Liver (tissue), 9 donors: ENCODE measurements around the gene SLC1A2. TPM values are rescaled to one million over a fixed set of nuclear protein-coding genes. Genes with fewer than 3 reads are reported as not detected.

Experiments used
- DNase-seq: peaks from one replicate; pipeline ENCODE4 v3.0.0-alpha.2; 2017; ENCODE audit warnings: low spot score
- H3K27ac ChIP-seq, 2 donors: one replicate each; pipeline ENCODE4 v1.7.0; 2013; ENCODE audit warnings: inconsistent platforms in 2 of 2, low read length in 2 of 2, control low read depth in 1 of 2, low read depth in 1 of 2, mild to moderate bottlenecking in 1 of 2
- H3K27me3 ChIP-seq, 4 donors: one replicate each; pipeline versions ENCODE4 v1.6.1 to v1.7.0; 2013; ENCODE audit warnings: low read length in 3 of 4, inconsistent platforms in 1 of 4, mild to moderate bottlenecking in 1 of 4, moderate library complexity in 1 of 4; ENCODE audit not compliant: control insufficient read depth in 4 of 4, insufficient read depth in 4 of 4
- H3K36me3 ChIP-seq, 4 donors: one replicate each; pipeline versions ENCODE4 v1.6.1 to v1.7.0; 2013; ENCODE audit warnings: low read length in 3 of 4, mild to moderate bottlenecking in 3 of 4, low read depth in 1 of 4, moderate library complexity in 1 of 4; ENCODE audit not compliant: control insufficient read depth in 4 of 4, insufficient read depth in 3 of 4
- H3K4me1 ChIP-seq, 4 donors: one replicate each; pipeline versions ENCODE4 v1.6.1 to v1.7.0; 2013; ENCODE audit warnings: low read length in 3 of 4, mild to moderate bottlenecking in 3 of 4, moderate library complexity in 1 of 4; ENCODE audit not compliant: control insufficient read depth in 4 of 4, insufficient read depth in 4 of 4
- H3K4me3 ChIP-seq, 3 donors: one replicate each; pipeline versions ENCODE4 v1.6.1 to v1.7.0; 2013; ENCODE audit warnings: low read length in 3 of 3, control low read depth in 1 of 3, low read depth in 1 of 3, mild to moderate bottlenecking in 1 of 3
- H3K9ac ChIP-seq, 2 donors: one replicate each; pipeline ENCODE4 v1.7.0; 2013; ENCODE audit warnings: low read length in 2 of 2, mild to moderate bottlenecking in 2 of 2, moderate library complexity in 2 of 2, control low read depth in 1 of 2, low read depth in 1 of 2
- H3K9me3 ChIP-seq, 4 donors: one replicate each; pipeline versions ENCODE4 v1.6.1 to v1.7.0; 2013; ENCODE audit warnings: low read length in 3 of 4; ENCODE audit not compliant: control insufficient read depth in 4 of 4
- ATF3 ChIP-seq: IDR thresholded peaks from 2 replicates; pipeline ENCODE4 v1.6.1; 2016; ENCODE audit warnings: antibody characterized with exemption
- CTCF ChIP-seq: fragments of 150-350 bp; IDR thresholded peaks from 2 replicates; pipeline ENCODE4 v1.5.1; 2017; ENCODE audit warnings: improper control_type of control experiment, low read depth, low read length; ENCODE audit not compliant: missing input control
- EGR1 ChIP-seq, 2 donors: IDR thresholded peaks; 2 replicates each; pipeline ENCODE4 v1.6.1; 2016 to 2018; ENCODE audit warnings: antibody characterized with exemption in 2 of 2, low read depth in 2 of 2
- FOXA1 ChIP-seq: IDR thresholded peaks from 2 replicates; pipeline ENCODE4 v1.6.1; 2016; ENCODE audit warnings: antibody characterized with exemption
- FOXA2 ChIP-seq: IDR thresholded peaks from 2 replicates; pipeline ENCODE4 v1.6.1; 2016; ENCODE audit warnings: antibody characterized with exemption
- HNF4A ChIP-seq, 2 donors: conservative IDR thresholded peaks; 2 replicates each; pipeline ENCODE4 v1.6.1; 2016; ENCODE audit warnings: antibody characterized with exemption in 2 of 2, mild to moderate bottlenecking in 2 of 2
- HNF4G ChIP-seq: IDR thresholded peaks from 2 replicates; pipeline ENCODE4 v1.6.1; 2016; ENCODE audit warnings: antibody characterized with exemption
- JUND ChIP-seq, 2 donors: IDR thresholded peaks; 2 replicates each; pipeline ENCODE4 v1.6.1; 2016; ENCODE audit warnings: antibody characterized with exemption in 2 of 2
- RAD21 ChIP-seq, 2 donors: IDR thresholded peaks; 2 replicates each; pipeline ENCODE4 v1.6.1; 2016; ENCODE audit warnings: antibody characterized with exemption in 2 of 2, mild to moderate bottlenecking in 2 of 2
- REST ChIP-seq: IDR thresholded peaks from 2 replicates; pipeline ENCODE4 v1.6.1; 2016; ENCODE audit warnings: antibody characterized with exemption, mild to moderate bottlenecking
- RXRA ChIP-seq, 2 donors: IDR thresholded peaks; 2 replicates each; pipeline ENCODE4 v1.6.1; 2017 to 2018; ENCODE audit warnings: antibody characterized with exemption in 2 of 2, mild to moderate bottlenecking in 1 of 2
- SP1 ChIP-seq: IDR thresholded peaks from 2 replicates; pipeline ENCODE4 v1.6.1; 2018; ENCODE audit warnings: antibody characterized with exemption, mild to moderate bottlenecking
- TAF1 ChIP-seq: conservative IDR thresholded peaks from 2 replicates; pipeline ENCODE4 v1.6.1; 2016; ENCODE audit warnings: antibody characterized with exemption, mild to moderate bottlenecking
- YY1 ChIP-seq: IDR thresholded peaks from 2 replicates; pipeline ENCODE4 v1.6.1; 2016; ENCODE audit warnings: antibody characterized with exemption, mild to moderate bottlenecking
- WGBS: extraction: QIAGEN DNeasy Blood & Tissue Kit; methylation state at CpG from one replicate; pipeline ENCODE4 v1.1.7; 2013; 5-methylcytosine and 5-hydroxymethylcytosine counted together
- polyA plus RNA-seq, 2 donors: library from polyadenylated mRNA; stranded (reverse) in 1 of 2; unstranded in 1 of 2; fragments of 200-250 nt in 1 of 2; fragments of >200 nt in 1 of 2; fragmentation: Nextera tagmentation in 1 of 2; extraction: Ambion mirVana in 1 of 2; gene quantifications; one replicate each; pipeline versions ENCODE4 v1.2.1 to v1.2.3, GENCODE V29; 2013 to 2015
- total RNA-seq, 2 donors: library from RNA; depleted of rRNA; stranded (reverse); fragments of >200 nt; gene quantifications; one replicate each; pipeline ENCODE4 v1.2.3, GENCODE V29; 2014
- TF ChIP-seq, protein P1 (sequence below): IDR thresholded peaks from 2 replicates; pipeline ENCODE4 v1.6.1; 2016; ENCODE audit warnings: antibody characterized with exemption
- TF ChIP-seq, protein P2 (sequence below): IDR thresholded peaks from 2 replicates; pipeline ENCODE4 v1.6.1; 2016; ENCODE audit warnings: antibody characterized with exemption
- donor health status: healthy.
- donor health status: healthy.
- donor health status: healthy.
- donor health status: healthy.
- donor health status: healthy.

SLC1A2 gene
- total and polyA plus RNA-seq, 4 donors, result 6.4 to 19.5 (median 13.5) TPM

- no peak for DNase-seq
- no peak overlapping the region for H3K27ac ChIP-seq
- H3K27me3 ChIP-seq, result no peaks in the 10 kb centered on the region
- no peak overlapping the region for H3K4me3 ChIP-seq
- H3K9me3 ChIP-seq, result no peaks in the 10 kb centered on the region
- H3K9ac ChIP-seq, result no peak overlapping the region
- TF ChIP-seq ATF3 (no peak), EGR1 (IDR thresholded peaks at IDR 0.05; ENCODE audit: low read depth in 2 of 2) (no peak), RXRA (IDR thresholded peaks at IDR 0.05) (no peak), YY1 (no peak), SP1 (no peak), CTCF (no peak), RAD21 (IDR thresholded peaks at IDR 0.05) (no peak), JUND (IDR thresholded peaks at IDR 0.05) (no peak)
- TF ChIP-seq, protein P1, sequence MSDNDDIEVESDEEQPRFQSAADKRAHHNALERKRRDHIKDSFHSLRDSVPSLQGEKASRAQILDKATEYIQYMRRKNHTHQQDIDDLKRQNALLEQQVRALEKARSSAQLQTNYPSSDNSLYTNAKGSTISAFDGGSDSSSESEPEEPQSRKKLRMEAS, result no peak
- no peaks in the 10 kb centered on the region for H3K36me3 ChIP-seq
- peaks cover 0 to 7% (median 1%) of the 10 kb centered on the region in 4 donors for H3K4me1 ChIP-seq
- WGBS, result 97% methylated on average over 3 of the region's 3 CpGs
Observed at GRCh38 chr11:35234460-35235156, 184.8 kb downstream of the SLC1A2 start.

DNA sequence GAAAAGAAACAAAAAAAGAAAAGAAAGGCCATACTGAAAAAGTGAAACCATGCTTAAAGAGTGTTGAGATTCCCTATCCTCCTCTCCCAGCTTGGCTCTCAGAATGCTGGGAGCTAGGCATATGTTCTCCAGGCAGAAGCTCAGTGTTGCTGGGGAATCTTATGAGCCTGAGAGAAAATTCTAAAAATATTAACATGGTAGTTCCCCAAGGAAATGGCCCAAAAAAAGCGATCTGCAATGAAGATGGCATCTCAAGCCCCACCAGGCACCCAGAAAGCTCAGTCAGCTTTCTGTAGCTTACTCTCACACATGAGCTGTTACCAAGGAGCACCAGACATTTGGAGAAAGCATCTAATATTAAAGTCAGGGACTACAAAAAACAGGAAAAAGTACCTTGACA lies 185.8 kb downstream of the SLC1A2 start:
- TF ChIP-seq FOXA1 (no peak), ATF3 (no peak), YY1 (no peak), CTCF (no peak), SP1 (no peak), TAF1 (no peak), FOXA2 (no peak), HNF4G (no peak), REST (no peak), JUND (IDR thresholded peaks at IDR 0.05) (no peak), HNF4A (conservative IDR thresholded peaks at IDR 0.05) (no peak)
- TF ChIP-seq, protein P1, result no peak
- TF ChIP-seq, protein P2, sequence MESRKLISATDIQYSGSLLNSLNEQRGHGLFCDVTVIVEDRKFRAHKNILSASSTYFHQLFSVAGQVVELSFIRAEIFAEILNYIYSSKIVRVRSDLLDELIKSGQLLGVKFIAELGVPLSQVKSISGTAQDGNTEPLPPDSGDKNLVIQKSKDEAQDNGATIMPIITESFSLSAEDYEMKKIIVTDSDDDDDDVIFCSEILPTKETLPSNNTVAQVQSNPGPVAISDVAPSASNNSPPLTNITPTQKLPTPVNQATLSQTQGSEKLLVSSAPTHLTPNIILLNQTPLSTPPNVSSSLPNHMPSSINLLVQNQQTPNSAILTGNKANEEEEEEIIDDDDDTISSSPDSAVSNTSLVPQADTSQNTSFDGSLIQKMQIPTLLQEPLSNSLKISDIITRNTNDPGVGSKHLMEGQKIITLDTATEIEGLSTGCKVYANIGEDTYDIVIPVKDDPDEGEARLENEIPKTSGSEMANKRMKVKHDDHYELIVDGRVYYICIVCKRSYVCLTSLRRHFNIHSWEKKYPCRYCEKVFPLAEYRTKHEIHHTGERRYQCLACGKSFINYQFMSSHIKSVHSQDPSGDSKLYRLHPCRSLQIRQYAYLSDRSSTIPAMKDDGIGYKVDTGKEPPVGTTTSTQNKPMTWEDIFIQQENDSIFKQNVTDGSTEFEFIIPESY, result no peak
- no peak overlapping the region for H3K4me3 ChIP-seq
- WGBS, result 88% methylated on average over 1 of the region's 1 CpG
- no peaks in the 10 kb centered on the region for H3K36me3 ChIP-seq
- no peak for DNase-seq
- H3K9ac ChIP-seq, result no peak overlapping the region
- H3K9me3 ChIP-seq, result no peaks in the 10 kb centered on the region
- no peak overlapping the region for H3K27ac ChIP-seq
- no peaks in the 10 kb centered on the region for H3K27me3 ChIP-seq
- peaks cover 0 to 3% (median 1%) of the 10 kb centered on the region in 4 donors for H3K4me1 ChIP-seq
